Keratinocyte (primary cell): ENCODE measurements around the gene SLC66A1. TPM values are rescaled to one million over a fixed set of nuclear protein-coding genes. Genes with fewer than 3 reads are reported as not detected.

Experiments used
- DNase-seq: peaks from one replicate; pipeline ENCODE4 v3.0.0-alpha.2; 2011; ENCODE audit warnings: low read depth, missing footprints, low spot score
- FAIRE-seq: peaks from 2 replicates; lab custom pipeline; 2011; peaks lifted over from hg19 to GRCh38; lab: Jason Lieb, UNC
- H2AFZ ChIP-seq: 2 replicates; pipeline ENCODE4 v1.6.0; 2012; ENCODE audit warnings: low read length, control low read depth, inconsistent platforms; ENCODE audit not compliant: control insufficient read depth
- H3K27ac ChIP-seq: 2 replicates; pipeline ENCODE4 v1.5.1; 2011; ENCODE audit warnings: low read length; ENCODE audit not compliant: control insufficient read depth, insufficient read depth
- H3K27me3 ChIP-seq: 3 replicates; pipeline ENCODE4 v1.6.0; 2011; ENCODE audit warnings: low read length; ENCODE audit not compliant: control insufficient read depth, insufficient read depth; ENCODE audit errors: extremely low read depth
- H3K36me3 ChIP-seq, 2 experiments: 2 replicates in 1 of 2; 3 replicates in 1 of 2; pipeline ENCODE4 v1.5.1; 2011; ENCODE audit warnings: low read length in 2 of 2, mild to moderate bottlenecking in 1 of 2; ENCODE audit not compliant: control insufficient read depth in 2 of 2, insufficient read depth in 2 of 2; ENCODE audit errors: extremely low read depth in 1 of 2
- H3K4me1 ChIP-seq: 3 replicates; pipeline ENCODE4 v1.5.1; 2011; ENCODE audit warnings: low read length; ENCODE audit not compliant: control insufficient read depth, insufficient read depth; ENCODE audit errors: extremely low read depth
- H3K4me2 ChIP-seq: 3 replicates; pipeline ENCODE4 v1.6.0; 2011; ENCODE audit warnings: low read depth, low read length; ENCODE audit not compliant: control insufficient read depth, insufficient read depth; ENCODE audit errors: extremely low read depth
- H3K4me3 ChIP-seq, 3 experiments: fragments of 200-600 bp in 1 of 3; sonication (generic) in 1 of 3; 2 replicates in 2 of 3; 3 replicates in 1 of 3; pipeline ENCODE4 v1.5.1; 2011 to 2016; ENCODE audit warnings: low read length in 3 of 3, mild to moderate bottlenecking in 3 of 3, control low read depth in 2 of 3, inconsistent platforms in 1 of 3, low read depth in 1 of 3, mixed read lengths in 1 of 3, mixed run types in 1 of 3, moderate library complexity in 1 of 3; ENCODE audit not compliant: control insufficient read depth in 2 of 3, insufficient read depth in 2 of 3; ENCODE audit errors: extremely low read depth in 1 of 3
- H3K79me2 ChIP-seq: 2 replicates; pipeline ENCODE4 v1.6.0; 2012; ENCODE audit warnings: low read length; ENCODE audit not compliant: control insufficient read depth, insufficient read depth
- H3K9ac ChIP-seq: 3 replicates; pipeline ENCODE4 v1.6.0; 2011; ENCODE audit warnings: low read length; ENCODE audit not compliant: control insufficient read depth, insufficient read depth; ENCODE audit errors: extremely low read depth
- H3K9me1 ChIP-seq: 3 replicates; pipeline ENCODE4 v1.6.0; 2011; ENCODE audit warnings: low read length; ENCODE audit not compliant: control insufficient read depth, insufficient read depth; ENCODE audit errors: extremely low read depth
- H3K9me3 ChIP-seq: 2 replicates; pipeline ENCODE4 v1.5.1; 2012; ENCODE audit warnings: low read depth, low read length; ENCODE audit not compliant: control insufficient read depth
- H4K20me1 ChIP-seq: 3 replicates; pipeline ENCODE4 v1.6.0; 2011; ENCODE audit warnings: low read length; ENCODE audit not compliant: control insufficient read depth, insufficient read depth; ENCODE audit errors: extremely low read depth
- EZH2 ChIP-seq: IDR thresholded peaks from one replicate; pipeline ENCODE4 v1.6.1; 2012; ENCODE audit warnings: inconsistent platforms, mild to moderate bottlenecking, low read length, moderate library complexity
- dilution Hi-C: fragments of 300-500 bp; cut with MboI; formaldehyde crosslinking; loops from one replicate; pipeline ENCODE4 v1.7.0; 2020; ENCODE audit warnings: low sequenced_read_pairs; ENCODE audit not compliant: extremely low pct_ligation_motif_present
- polyA plus RNA-seq, 5 experiments: library from polyadenylated mRNA; depleted of rRNA in 3 of 5; stranded (reverse) in 3 of 5; stranded (forward) in 1 of 5; unstranded in 1 of 5; fragments of >200 nt; gene quantifications; 1 replicate in 1 of 5; 2 replicates in 3 of 5; 3 replicates in 1 of 5; pipeline versions ENCODE4 v1.2.1 to v1.2.3, GENCODE V29; 2011 to 2012; ENCODE audit warnings: missing spikeins in 2 of 5, low read depth in 1 of 5, low replicate concordance in 1 of 5
- TF ChIP-seq, protein P1 (sequence below), 3 experiments: IDR thresholded peaks in 1 of 3; conservative IDR thresholded peaks in 1 of 3; optimal IDR thresholded peaks in 1 of 3; 2 replicates in 2 of 3; 3 replicates in 1 of 3; pipeline versions ENCODE3 to v1.5.1; 2011; ENCODE audit warnings: low read length in 3 of 3, mild to moderate bottlenecking in 3 of 3, moderate library complexity in 2 of 3, control low read depth in 1 of 3, inconsistent platforms in 1 of 3; ENCODE audit not compliant: insufficient read depth in 2 of 3; ENCODE audit errors: extremely low read depth in 1 of 3

Gene SLC66A1
- polyA plus RNA-seq, 1 donor (not counting 4 experiments of a cell fraction or from before 2014, with no cell fraction given): 8.0 TPM

DNA sequence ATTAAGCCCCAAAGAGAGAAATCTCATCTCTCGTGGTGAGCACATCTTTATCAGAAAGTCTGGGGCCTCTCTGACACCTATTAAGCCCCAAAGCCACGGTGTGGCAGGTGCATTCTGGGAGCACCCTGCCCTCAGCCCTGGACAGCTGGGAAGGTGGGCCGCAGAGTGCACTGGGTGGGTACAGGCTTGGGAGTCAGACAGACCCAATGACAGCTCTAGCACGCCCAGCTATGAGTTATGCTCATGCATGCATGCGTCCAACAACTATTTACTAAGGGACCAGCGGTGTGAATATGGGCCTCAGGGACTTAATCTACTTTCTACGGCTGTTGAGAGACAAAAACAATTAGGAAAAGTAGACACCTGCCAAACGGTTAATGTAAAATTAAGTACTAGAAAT, 46.6 kb downstream of the SLC66A1 start:
- Histone ChIP-seq H3K9me3 (no peaks in the 10 kb centered on the region), H3K27ac (no peak overlapping the region), H3K9me1 (no peaks in the 10 kb centered on the region), H2AFZ (no peak overlapping the region), H4K20me1 (no peaks in the 10 kb centered on the region), H3K4me2 (no peak overlapping the region), H3K36me3 (peaks cover 18 to 21% of the 10 kb centered on the region in 2 experiments), H3K27me3 (no peaks in the 10 kb centered on the region), H3K79me2 (peaks cover 26% of the 10 kb centered on the region), H3K4me1 (peaks cover 33% of the 10 kb centered on the region), H3K4me3 (no peak overlapping the region), H3K9ac (no peak overlapping the region)
- dilution Hi-C loops: no loop called here
- TF ChIP-seq EZH2: no peak
- TF ChIP-seq, protein P1, sequence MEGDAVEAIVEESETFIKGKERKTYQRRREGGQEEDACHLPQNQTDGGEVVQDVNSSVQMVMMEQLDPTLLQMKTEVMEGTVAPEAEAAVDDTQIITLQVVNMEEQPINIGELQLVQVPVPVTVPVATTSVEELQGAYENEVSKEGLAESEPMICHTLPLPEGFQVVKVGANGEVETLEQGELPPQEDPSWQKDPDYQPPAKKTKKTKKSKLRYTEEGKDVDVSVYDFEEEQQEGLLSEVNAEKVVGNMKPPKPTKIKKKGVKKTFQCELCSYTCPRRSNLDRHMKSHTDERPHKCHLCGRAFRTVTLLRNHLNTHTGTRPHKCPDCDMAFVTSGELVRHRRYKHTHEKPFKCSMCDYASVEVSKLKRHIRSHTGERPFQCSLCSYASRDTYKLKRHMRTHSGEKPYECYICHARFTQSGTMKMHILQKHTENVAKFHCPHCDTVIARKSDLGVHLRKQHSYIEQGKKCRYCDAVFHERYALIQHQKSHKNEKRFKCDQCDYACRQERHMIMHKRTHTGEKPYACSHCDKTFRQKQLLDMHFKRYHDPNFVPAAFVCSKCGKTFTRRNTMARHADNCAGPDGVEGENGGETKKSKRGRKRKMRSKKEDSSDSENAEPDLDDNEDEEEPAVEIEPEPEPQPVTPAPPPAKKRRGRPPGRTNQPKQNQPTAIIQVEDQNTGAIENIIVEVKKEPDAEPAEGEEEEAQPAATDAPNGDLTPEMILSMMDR (optimal IDR thresholded peaks at IDR 0.05 in 1 of 3, IDR thresholded peaks at IDR 0.05 in 1 of 3, conservative IDR thresholded peaks at IDR 0.05 in 1 of 3; ENCODE audit: extremely low read depth in 1 of 3, insufficient read depth in 2 of 3, low read length in 3 of 3): no peak
- DNase-seq: no peak
- FAIRE-seq: no peak

DNA sequence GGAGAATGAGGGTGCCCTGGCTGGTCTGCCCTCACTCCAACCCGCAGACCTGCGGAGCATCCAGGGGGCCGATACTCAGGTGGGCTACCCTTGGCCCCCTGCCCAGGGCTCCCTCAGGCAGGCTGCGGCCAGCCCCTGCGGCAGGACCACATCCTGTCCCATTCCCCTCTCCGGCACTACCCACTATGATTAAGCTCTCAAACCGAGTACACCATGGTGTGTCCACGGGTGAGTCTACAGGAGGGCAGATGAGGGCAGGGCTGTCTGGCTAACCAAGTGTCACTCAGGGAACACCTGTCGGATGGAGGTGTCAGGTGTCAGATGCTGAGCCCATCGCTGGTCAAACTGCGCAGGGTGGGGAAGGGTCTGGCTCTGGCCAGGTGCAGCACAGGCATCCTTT, 47.2 kb downstream of the SLC66A1 start:
- no peak for FAIRE-seq
- Histone ChIP-seq H3K9me3 (no peaks in the 10 kb centered on the region), H3K4me3 (no peak overlapping the region), H3K27me3 (no peaks in the 10 kb centered on the region), H3K9ac (no peak overlapping the region), H3K4me2 (no peak overlapping the region), H3K79me2 (peaks cover 29% of the 10 kb centered on the region), H3K27ac (no peak overlapping the region), H3K9me1 (no peaks in the 10 kb centered on the region), H2AFZ (no peak overlapping the region), H4K20me1 (no peaks in the 10 kb centered on the region), H3K36me3 (peaks cover 13 to 15% of the 10 kb centered on the region in 2 experiments), H3K4me1 (peaks cover 36% of the 10 kb centered on the region)
- dilution Hi-C loops: no loop called here
- DNase-seq: no peak
- TF ChIP-seq, protein P1 (optimal IDR thresholded peaks at IDR 0.05 in 1 of 3, IDR thresholded peaks at IDR 0.05 in 1 of 3, conservative IDR thresholded peaks at IDR 0.05 in 1 of 3; ENCODE audit: extremely low read depth in 1 of 3, insufficient read depth in 2 of 3, low read length in 3 of 3): no peak
- TF ChIP-seq EZH2: no peak
